DMS 273 (cell line): ENCODE results near the gene FGF2.
"Not testable (repeated sequence)": the region's sequence is repeated elsewhere in the genome, so short reads cannot be mapped to it uniquely, and the experiment has no call there.

Experiments
- DNase-seq: peaks from one replicate; lab custom pipeline; 2025; ENCODE audit not compliant: unreplicated experiment; lab: John Stamatoyannopoulos, UW

FGF2 gene

GRCh38 chr4:122826553-122827257 is at the start of gene FGF2:
FGF2 (plus strand) TSS chr4:122826831; CDS start chr4:122827175, 344 bp downstream.
- peak; percentile 65 for DNase-seq

DNA sequence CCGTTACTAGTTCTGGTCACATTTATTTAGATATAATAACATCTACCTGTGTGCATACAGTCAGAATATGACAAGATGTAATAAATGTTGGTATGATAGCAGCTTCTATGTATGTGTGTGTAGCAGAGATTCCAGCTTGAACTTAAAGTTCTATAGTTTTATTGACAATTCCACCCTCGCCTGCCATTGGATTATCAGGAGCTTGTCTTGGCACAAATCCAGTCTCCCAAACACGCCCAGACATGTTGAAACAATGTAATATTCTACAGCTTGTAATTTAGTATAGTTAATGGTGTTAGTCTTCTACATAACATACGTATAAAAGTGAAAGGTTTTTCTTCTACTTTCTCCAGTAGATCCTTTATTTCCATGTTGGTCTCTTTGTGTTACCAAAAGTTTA is 49.7 kb upstream of the FGF2 start:
- peak; percentile 6 for DNase-seq

DNA sequence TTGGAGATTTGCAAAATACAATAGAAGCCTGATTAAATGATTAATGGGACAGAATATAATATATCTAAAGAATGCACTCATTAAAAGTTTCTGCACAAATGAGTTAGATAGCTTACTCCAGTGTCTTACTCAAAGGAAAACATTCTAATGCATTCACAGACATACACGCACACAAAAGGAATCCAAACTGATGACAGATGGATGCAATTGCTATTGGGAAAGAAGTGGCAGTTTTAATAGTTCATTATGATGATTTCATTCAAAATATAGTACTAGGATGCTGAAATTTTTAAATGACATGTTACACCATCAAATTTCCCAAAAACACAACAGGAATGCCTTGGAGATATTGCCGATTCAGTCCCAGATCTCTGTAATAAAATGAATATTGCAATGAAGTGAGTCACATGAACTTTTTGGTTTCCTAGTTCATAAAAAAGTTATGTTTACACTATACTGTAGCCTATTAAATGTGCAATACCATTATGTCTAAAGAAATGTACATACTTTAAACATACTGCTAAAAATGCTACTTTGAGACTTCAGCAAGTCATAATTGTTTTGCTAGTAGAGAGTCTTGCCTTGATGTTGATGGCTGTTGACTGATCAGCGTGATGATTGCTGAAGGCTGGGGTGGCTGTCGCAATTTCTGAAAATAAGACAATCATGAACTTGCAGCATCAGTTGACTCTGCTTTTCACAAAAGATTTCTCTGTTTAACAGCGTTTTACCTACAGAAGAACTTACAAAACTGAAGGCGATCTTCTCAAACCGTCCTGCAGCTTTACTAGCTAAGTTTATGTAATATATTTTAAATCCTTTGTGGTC is 48.6 kb upstream of the FGF2 start:
- no peak for DNase-seq

GRCh38 chr4:122781486-122781885 is 45.1 kb upstream of the FGF2 start:
- no peak for DNase-seq

GRCh38 chr4:122783301-122784215 is 43.1 kb upstream of the FGF2 start:
- DNase-seq, result no peak

GRCh38 chr4:122784261-122784660 is 42.4 kb upstream of the FGF2 start:
- no peak for DNase-seq

DNA sequence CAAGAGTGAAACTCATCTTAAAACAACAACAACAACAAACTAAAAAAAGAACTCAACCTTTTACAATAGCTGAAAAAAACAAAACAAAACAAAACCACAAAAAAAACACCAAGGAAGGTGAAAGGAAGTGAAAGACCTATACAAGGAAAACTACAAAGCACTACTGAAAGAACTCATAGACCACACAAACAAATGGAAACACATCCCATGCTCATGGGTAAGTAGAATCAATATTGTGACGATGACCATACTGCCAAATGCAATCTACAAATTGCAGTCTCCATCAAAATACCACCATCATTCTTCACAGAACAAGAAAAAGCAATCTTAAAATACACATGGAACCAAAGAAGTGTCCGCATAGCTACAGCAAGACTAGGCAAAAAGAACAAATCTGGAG is 41.5 kb upstream of the FGF2 start:
- no peak for DNase-seq

GRCh38 chr4:122786296-122786695 is 40.3 kb upstream of the FGF2 start:
- DNase-seq, result not testable (repeated sequence)

DNA sequence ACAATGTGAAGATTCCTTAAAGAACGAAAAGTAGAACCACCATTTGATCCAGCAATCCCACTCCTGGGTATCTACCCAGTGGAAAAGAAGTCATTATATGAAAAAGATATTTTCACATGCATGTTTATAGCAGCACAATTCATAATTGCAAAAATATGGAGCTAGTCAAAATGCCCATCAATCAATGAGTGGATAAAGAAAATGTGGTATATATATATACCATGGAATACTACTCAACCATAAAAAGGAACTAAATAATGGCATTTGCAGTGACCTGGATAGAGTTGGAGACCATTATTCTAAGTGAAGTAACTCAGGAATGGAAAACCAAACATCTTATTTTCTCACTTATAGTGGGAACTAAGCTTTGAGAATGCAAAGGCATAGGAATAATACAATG is 39.7 kb upstream of the FGF2 start:
- DNase-seq, result not testable (repeated sequence)

GRCh38 chr4:122787940-122788339 is 38.7 kb upstream of the FGF2 start:
- no peak for DNase-seq

DNA sequence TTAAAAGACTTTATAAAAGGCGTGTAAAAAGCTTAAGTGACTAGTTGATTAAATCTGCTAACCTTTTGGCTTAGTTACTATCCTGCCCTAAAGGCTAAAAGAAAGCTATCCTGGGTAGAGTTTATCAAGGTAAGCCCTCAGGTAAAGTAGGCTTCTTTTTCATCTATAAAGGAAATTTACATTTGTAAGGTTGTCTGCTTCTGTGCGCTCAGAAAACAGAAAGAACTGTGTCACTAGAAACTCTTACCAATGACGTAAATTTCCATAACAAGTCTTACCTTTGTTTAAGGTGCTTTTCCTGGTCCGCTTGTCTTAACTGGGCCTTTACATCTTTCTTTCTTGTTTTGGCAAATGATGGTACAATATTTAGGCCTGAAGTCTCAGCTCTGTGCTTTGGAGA is 37.7 kb upstream of the FGF2 start:
- DNase-seq, result no peak

- DNase-seq, result no peak
Measured at GRCh38 chr4:122793811-122794210, 32.8 kb upstream of the FGF2 start.

- DNase-seq, result no peak
Measured at GRCh38 chr4:122796801-122797404, 29.7 kb upstream of the FGF2 start.

DNA sequence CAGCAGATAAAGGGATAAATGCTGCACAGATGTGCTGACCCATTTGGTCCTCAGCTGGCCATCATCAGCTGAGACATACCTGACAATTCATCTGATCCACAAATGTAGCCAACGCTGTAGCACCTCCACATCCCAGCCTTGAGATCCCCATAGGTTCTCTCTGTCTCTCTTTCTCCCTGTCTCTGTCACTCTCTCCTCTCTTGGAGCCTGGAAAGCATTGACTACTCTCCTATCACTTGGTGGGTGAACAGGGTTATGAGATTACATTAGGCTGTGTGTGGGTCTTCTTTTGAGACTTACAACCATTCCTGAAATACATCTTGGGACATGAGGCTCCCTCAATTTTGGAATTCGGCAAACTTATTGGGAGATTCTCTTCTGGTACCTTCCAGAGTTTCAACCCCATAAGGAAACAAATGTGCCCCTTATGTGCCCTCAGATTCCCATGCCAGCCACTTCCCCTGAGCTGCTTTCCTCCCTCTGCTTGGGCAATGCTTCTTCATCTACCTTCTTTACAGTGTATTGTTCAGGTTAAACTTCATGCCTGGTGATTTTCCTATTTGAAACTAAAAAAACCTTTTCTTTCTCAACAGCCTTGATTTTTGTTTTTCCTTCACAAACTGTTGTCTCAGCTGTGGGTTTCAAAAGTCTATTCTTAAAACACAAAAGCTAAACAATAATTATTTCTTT is 29.1 kb upstream of the FGF2 start:
- no peak for DNase-seq

DNA sequence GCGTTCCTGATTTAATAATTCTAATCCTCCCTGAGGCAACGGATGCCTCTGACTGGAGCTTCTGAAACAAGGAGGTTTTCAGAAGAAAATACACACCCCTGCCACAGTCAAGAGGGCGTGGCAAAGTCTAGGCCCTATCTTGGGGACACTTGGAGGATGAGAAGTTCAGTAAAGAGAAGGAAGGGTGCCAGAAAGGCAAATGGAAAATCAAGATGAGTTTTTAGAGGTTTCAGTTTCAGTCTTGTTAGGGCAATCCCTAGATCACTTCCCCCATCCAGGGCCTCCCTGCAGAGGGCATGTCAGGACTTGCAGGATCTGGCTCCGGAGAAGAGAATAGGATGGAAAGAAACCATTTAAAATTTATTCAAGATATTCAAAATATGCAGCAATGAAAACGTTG is 28.5 kb upstream of the FGF2 start:
- DNase-seq, result peak; percentile 72

GRCh38 chr4:122798917-122799316 is 27.7 kb upstream of the FGF2 start:
- DNase-seq, result no peak

GRCh38 chr4:122803788-122804208 is 22.8 kb upstream of the FGF2 start:
- DNase-seq, result no peak

GRCh38 chr4:122806981-122807679 is 19.5 kb upstream of the FGF2 start:
- DNase-seq, result no peak

DNA sequence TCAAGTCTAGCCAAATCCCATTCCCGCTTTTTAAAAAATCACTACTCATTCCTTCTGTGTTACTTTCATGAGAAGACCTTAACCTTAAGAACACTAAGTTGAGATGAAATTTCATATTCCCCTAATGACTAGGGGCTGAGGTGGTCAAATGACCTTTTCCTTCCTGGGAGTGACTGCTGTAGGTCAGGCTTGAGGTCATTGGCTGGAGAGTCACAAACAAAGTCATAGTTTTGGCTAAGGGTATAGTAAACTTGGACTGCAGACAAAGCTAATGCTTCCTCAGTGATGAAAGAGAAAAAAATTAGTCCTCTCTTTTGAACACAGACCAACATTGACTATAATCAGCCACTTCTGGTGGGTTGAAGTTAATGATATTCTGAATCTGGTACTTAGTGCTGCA is 16.0 kb upstream of the FGF2 start:
- no peak for DNase-seq

DNA sequence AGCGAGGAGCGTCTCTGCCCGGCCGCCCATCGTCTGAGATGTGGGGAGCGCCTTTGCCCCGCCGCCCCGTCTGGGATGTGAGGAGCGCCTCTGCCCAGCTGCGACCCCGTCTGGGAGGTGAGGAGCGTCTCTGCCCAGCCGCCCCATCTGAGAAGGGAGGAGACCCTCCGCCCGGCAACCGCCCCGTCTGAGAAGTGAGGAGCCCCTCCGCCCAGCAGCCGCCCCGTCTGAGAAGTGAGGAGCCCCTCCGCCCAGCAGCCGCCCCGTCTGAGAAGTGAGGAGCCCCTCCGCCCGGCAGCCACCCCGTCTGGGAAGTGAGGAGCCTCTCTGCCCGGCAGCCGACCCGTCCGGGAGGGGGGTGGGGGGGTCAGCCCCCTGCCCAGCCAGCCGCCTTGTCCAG is 14.8 kb upstream of the FGF2 start:
- not testable (repeated sequence) for DNase-seq
